HUDEP-2 (cell line): ENCODE measurements around the gene RNGTT.

ENCODE experiments used
- DNase-seq, 76 experiments: peaks; one replicate each; lab custom pipeline; 2025; ENCODE audit not compliant: unreplicated experiment in 76 of 76; lab: John Stamatoyannopoulos, UW

RNGTT gene

DNA sequence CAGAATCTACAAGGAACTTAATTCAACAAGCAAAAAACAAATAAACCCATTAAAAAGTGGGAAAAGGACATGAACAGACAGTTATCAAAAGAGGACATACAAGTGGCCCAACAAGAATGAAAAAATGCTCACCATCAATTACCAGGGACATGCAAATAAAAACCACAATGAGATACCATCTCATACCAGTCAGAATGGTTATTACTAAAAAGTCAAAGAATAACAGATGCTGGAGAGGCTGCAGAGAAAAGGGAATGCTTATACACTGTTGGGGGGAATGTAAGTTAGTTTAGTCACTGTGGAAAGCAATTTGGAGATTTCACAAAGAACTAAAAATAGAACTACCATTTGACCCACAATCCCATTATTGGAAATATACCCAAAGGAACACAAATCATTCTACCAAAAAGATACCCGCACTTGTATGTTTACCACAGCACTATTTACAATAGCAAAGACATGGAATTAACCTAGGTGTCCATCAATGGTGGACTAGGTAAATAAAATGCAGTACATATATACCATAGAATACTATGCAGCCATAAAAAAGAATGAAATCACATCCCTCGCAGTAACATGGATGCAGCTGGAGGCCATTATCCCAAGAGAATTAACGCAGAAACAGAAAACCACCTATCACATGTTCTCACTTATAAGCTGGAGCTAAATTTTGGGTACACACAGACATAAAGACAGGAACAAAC is 48.4 kb downstream of the RNGTT start:
- no peak for DNase-seq

DNA sequence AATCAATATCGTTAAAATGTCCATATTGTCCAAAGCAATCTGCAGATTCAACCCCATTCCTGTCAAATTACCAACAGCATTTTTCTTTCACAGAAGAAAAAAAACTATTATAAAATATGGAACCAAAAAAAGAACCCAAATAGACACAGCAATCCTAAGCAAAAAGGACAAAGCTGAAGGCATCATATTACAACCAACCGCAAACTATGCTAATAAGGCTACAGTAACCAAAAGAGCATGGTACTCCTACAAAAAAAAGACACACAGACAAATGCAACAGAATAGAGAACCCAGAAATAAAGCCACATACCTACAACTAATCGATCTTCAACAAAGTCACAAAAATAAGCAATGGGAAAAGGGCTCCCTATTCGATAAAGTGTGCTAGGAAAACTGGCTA is 49.2 kb downstream of the RNGTT start:
- no peak for DNase-seq

GRCh38 chr6:88913471-88913870 is 49.9 kb downstream of the RNGTT start:
- DNase-seq = no peak

GRCh38 chr6:88910922-88911778 is 52.3 kb downstream of the RNGTT start:
- no peak for DNase-seq

DNA sequence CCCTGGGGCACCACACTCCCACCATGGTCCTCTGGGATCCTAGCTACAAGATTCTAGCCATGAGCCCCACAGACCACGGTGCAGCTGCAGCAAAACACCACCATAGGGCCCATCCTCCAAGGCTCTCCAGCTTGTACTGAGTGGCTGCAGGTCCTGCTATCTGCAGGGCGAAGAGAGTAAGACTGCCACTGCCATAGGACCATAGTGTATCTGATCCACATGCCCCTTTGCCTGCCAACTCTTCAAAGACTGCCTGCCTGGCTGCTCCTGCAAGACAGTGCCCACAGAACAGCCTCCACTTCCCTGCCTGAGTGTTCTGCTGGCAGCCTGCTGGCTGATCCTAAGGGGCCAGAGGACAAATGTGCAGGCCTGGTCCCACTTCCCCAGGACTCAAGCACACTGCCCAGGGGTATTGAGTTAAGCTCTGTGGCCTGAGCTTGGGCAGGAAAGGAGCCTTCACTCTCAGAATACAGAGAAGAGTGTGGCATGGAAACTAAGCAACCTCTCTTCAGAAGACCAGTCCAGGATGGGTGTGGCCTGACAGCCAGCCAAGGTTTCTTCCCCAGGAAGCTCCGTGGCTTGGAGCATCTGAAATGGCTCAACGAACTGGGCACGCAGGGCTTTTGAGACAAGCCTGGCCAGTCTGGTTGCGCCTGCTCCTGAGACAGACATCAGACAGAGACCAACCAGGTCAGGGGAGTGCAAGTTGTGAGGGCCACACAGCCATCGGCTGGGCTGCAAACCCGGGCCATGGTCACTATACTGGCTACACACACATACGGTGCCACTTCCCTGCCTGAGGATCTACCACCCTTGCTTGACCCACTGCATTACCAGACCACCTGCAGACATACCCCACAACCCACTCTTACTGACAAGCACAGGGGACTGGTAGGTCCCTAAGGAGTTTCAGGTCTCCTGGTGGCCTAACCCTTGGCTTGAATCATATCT is 54.5 kb downstream of the RNGTT start:
- DNase-seq = peak in 25 of 76 experiments; percentile 2 to 47 (median 23)

GRCh38 chr6:88907148-88907547 is 56.3 kb downstream of the RNGTT start:
- peak in 3 of 76 experiments; percentile 10 to 56 (median 27) for DNase-seq

DNA sequence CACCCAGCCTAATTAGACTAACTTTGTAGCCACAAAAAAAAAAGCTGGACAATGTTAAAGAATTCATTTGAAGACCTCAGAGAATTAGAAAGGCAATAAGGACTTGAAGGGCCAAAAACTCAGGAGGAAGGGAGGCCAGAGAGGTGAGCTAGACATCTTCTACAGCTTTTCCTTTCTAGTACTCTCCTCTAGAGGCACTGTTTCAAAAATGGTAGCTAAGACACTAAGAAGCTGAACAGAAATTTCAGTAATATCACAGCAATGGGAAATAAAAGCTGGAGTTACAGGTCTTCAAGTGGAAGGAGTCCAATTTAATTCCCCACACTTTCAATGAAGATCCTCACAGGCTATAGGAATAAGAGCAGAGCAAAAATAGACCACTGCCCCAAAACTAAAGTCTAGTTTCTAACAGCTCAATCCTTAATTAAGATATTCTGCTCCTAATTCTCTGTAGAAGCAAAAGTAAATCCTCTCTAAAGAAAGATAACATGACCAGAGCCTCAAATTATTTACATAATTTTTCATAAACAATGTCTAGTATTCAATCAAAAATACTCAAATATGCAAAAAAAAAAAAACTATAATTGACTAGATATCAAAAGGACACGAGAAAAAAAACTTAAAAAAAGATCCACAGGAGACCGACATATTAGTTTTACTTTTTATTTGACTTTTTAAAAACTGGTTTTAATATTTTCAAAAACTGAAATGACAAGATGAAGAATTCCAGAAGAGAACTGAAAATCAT is 63.7 kb downstream of the RNGTT start:
- no peak for DNase-seq

- no peak for DNase-seq
Measured at GRCh38 chr6:88895911-88896310, 67.5 kb downstream of the RNGTT start.

GRCh38 chr6:88890860-88891845 is 72.3 kb downstream of the RNGTT start:
- peak in 44 of 76 experiments; percentile 5 to 74 (median 38) for DNase-seq

DNA sequence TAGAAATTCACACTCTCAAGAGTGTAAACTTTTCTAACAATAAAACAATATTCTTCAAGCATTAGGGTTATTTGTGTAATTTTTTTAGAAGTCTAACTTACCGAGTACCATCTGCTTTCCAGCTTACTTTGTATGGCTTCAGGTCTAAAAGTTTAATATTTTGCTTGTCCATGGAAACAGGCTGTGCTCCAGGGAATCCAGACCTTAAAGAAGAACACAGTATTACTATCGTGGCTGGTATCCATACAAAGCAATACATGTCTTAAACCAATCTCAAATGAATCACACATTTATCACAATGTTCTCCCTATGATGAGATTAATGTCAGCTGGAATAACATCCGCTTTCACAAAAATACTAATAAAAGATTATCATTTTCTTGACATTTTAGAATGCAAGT is 73.0 kb downstream of the RNGTT start:
- DNase-seq = no peak

- DNase-seq = no peak
Measured at GRCh38 chr6:88884361-88884760, 79.1 kb downstream of the RNGTT start.

DNA sequence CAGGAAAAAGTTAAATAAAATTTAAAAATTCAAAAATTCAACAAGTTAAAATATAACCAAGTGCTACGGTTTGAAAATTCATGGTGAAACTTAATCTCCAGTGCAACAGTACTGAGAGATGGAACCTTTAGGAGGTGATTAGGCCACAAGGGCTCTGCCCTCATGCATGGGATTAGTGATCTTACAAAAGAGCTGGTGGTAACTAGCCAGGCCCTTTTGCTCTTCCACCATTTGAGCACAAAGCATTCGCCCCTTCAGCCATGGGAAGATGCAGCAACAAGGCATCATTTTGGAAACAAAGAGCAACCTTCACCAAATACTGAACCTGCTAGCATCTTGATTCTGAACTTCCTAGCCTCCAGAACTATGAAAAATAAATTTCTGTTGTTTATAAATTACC is 80.9 kb downstream of the RNGTT start:
- no peak for DNase-seq

DNA sequence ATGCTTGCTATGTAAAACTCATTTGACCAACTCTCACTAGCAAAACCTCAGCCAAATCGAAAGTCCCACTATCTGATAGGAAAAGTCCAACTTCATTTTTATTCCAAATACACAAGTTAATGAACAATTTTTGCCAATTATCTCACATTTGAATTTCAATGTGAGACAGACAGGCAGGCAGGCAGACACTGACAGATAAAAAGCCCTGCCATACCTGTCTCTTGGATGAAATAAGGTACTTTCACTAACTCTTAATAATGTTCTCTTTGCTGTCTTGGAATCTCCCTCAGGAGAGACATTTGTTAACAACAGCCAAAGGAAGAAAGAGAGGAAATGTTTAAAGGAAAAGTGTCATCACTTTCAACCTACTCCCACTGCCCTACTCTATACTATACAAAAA is 82.0 kb downstream of the RNGTT start:
- DNase-seq = no peak

DNA sequence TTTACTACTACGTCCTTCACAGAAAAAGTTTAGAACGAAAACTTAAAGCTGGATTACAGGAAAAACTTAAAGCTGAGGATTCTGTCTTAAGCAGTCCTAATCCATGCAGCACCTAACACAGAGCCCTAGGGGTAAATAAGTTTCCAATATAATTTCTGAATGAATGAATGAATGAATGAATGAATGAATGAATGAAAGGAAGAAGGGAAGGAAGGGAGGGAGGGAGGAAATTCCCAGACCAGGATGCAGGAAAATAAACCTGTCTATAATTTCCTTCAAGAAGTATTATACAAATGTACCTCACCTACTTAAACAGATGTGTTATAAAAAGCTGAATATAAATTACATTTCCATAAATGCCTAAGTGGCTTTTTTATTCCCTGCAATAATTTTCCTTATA is 83.4 kb downstream of the RNGTT start:
- DNase-seq = no peak

GRCh38 chr6:88877893-88878292 is 85.5 kb downstream of the RNGTT start:
- no peak for DNase-seq

DNA sequence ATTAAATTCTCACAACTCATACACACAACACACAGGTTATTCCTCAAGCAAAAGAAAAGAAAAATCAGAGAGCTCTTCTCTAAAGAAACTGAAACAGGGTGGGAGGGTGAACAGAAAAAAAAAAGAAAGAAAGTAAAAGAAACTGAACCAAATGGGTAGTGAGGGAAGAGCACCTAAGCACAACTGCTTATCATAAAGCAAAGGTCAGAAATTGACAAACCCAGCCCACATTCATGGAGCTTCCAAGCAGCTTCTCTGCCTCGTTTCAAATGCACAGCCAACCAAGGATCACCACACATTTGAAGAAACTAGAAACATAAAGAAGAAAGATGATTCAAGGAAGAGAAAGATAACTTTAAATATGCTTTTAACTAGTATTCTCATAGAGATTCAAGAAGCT is 90.5 kb downstream of the RNGTT start:
- DNase-seq = no peak

DNA sequence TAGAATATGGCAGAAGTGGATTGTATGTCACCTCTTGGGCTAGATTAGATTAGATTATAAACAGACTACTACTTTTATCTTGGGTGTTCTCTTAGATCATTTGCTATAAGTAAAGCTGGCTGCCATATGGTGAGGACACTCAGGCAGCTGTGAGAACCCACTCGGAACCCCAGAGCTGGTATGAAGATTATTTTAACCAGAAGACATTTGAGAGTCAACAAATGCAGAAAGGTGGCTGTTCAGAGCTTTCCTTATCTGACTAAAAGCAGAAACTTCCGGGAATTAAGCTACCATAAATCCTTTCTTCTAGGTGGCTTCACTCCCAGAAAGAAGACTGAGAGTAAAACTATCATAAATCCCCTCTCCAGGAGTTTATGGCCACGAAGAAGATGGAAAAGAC is 91.9 kb downstream of the RNGTT start:
- peak in 3 of 76 experiments; percentile 11 to 18 (median 17) for DNase-seq

DNA sequence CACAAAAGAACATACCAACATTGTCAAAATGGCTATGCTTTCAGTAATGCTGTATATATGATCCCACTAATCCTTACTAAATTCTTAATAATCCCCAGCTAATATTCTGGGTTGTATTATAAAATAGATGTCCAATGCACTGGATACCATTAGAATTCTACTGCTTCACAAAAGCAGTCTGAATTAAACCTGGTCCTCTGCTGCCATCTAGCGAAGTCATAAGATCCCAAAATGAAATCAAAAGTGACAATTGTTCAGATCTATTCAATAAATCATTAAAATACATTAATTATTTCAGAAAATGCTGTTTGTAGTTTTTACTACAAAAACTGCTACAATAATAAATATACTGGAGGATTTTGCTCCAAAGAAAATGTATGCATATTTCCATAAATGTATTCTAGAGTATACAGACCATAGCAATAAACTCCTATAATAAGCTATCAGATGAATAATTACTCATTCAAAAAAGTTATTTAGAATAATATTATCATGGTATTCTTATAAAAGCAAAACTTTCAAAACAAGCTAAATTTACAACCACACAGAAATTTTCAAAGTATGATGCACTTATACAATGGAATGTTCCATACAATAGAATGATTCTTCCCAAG is 92.6 kb downstream of the RNGTT start:
- peak in 43 of 76 experiments; percentile 1 to 70 (median 32) for DNase-seq
